SK-N-MC (cell line): Measurements from ENCODE around the gene SEZ6.

Source experiments
- DNase-seq: peaks from one replicate; pipeline ENCODE4 v3.0.0-alpha.2; 2011; ENCODE audit warnings: low read depth, low spot score
- H3K27ac ChIP-seq: fragments of 200-600 bp; sonication (generic); 2 replicates; pipeline ENCODE4 v1.5.1; 2016; ENCODE audit warnings: mixed run types
- H3K36me3 ChIP-seq: fragments of 200-600 bp; sonication (generic); 2 replicates; pipeline ENCODE4 v1.6.1; 2017; ENCODE audit warnings: antibody characterized with exemption, low read length, mixed read lengths; ENCODE audit not compliant: insufficient read depth
- H3K4me3 ChIP-seq: fragments of 200-600 bp; sonication (generic); 2 replicates; pipeline ENCODE4 v1.5.1; 2016
- H3K9ac ChIP-seq: fragments of 200-600 bp; sonication (generic); 2 replicates; pipeline ENCODE4 v1.8.0; 2017; ENCODE audit warnings: mixed run types, mixed read lengths; ENCODE audit not compliant: insufficient read length
- H3K9me3 ChIP-seq: fragments of 200-600 bp; sonication (generic); 2 replicates; pipeline ENCODE4 v1.6.1; 2017; ENCODE audit warnings: low read depth, mild to moderate bottlenecking, antibody characterized with exemption, low read length, moderate library complexity, mixed read lengths
- EZH2 ChIP-seq: fragments of 200-600 bp; sonication (generic); IDR thresholded peaks from one replicate; pipeline ENCODE4 v1.6.1; 2017; ENCODE audit warnings: antibody characterized with exemption
- FOXP2 ChIP-seq: optimal IDR thresholded peaks from 2 replicates; pipeline ENCODE3; 2011; ENCODE audit warnings: mild to moderate bottlenecking, moderate library complexity; ENCODE audit not compliant: insufficient read depth; ENCODE audit errors: extremely low read length, control extremely low read depth
- POLR2AphosphoS5 ChIP-seq: IDR thresholded peaks from 2 replicates; pipeline ENCODE4 v1.6.1; 2012; ENCODE audit warnings: mild to moderate bottlenecking, low read depth, low read length, borderline replicate concordance

The SEZ6 gene

GRCh38 chr17:28910534-28910933 lies 95.3 kb downstream of the SEZ6 start:
- Histone ChIP-seq H3K9me3 (no peaks in the 10 kb centered on the region), H3K36me3 (peaks cover 93% of the 10 kb centered on the region)
- no peak for TF ChIP-seq EZH2
- no peak for TF ChIP-seq POLR2AphosphoS5
- no peak for TF ChIP-seq FOXP2

DNA sequence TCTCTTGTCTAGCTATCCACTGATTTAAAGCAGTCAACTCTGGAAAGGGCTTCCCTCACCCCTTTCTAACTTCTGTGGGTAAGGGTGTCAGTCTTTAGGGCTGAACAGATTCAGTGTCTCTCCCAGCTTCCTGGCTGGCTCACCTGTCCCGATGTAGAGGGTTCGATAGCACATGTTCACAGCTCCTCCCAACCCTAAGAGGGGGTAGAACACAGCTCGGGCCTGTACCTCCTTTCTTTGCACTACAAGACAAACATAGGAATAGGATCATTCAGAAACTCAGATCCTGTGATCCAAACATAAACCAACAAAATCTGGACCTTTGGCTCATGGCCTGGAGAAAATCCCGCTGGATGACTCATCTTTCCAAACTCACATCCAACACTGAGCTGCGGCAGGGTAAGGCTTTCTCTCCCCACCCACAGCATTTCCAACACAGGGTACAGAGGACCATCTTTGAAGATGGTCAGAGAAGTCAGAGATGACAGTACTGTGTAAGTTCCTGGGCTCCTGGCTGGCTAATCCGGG lies 97.1 kb downstream of the SEZ6 start:
- H3K36me3 ChIP-seq, result peaks cover 77% of the 10 kb centered on the region
- H3K27ac ChIP-seq, result no peak overlapping the region
- no peak for TF ChIP-seq FOXP2
- TF ChIP-seq EZH2, result no peak
- no peak for TF ChIP-seq POLR2AphosphoS5
- no peaks in the 10 kb centered on the region for H3K9me3 ChIP-seq
- no peak overlapping the region for H3K9ac ChIP-seq
- no peak for DNase-seq
- no peak overlapping the region for H3K4me3 ChIP-seq

More at GRCh38 chr17:28910534-28910933, 95.3 kb downstream of the SEZ6 start:
- no peak for DNase-seq
- Histone ChIP-seq H3K27ac (no peak overlapping the region), H3K4me3 (no peak overlapping the region), H3K9ac (no peak overlapping the region)

- peak overlapping the region; percentile 54 for H3K27ac ChIP-seq
- no peak for DNase-seq
- H3K4me3 ChIP-seq, result no peak overlapping the region
- TF ChIP-seq FOXP2 (no peak), POLR2AphosphoS5 (no peak), EZH2 (no peak)
- no peak overlapping the region for H3K9ac ChIP-seq
- peaks cover 69% of the 10 kb centered on the region for H3K36me3 ChIP-seq
- H3K9me3 ChIP-seq, result no peaks in the 10 kb centered on the region
Observed at GRCh38 chr17:28907709-28908475, 97.9 kb downstream of the SEZ6 start.

- H3K9ac ChIP-seq, result no peak overlapping the region
- H3K27ac ChIP-seq, result no peak overlapping the region
- no peak for DNase-seq
- peaks cover 58% of the 10 kb centered on the region for H3K36me3 ChIP-seq
- H3K9me3 ChIP-seq, result no peaks in the 10 kb centered on the region
- H3K4me3 ChIP-seq, result no peak overlapping the region
- TF ChIP-seq FOXP2, result no peak
- TF ChIP-seq POLR2AphosphoS5, result no peak; the same call in 1 of the 2 replicates
- TF ChIP-seq EZH2, result no peak
Observed at GRCh38 chr17:28906706-28907438, 99.0 kb downstream of the SEZ6 start.

GRCh38 chr17:28906276-28906675 lies 99.6 kb downstream of the SEZ6 start:
- Histone ChIP-seq H3K4me3 (no peak overlapping the region), H3K9me3 (no peaks in the 10 kb centered on the region), H3K36me3 (peaks cover 54% of the 10 kb centered on the region), H3K27ac (0 out of 2 replicates have a peak overlapping the region, but pooled peaks have one; percentile 39), H3K9ac (no peak overlapping the region)
- no peak for TF ChIP-seq POLR2AphosphoS5
- no peak for TF ChIP-seq FOXP2
- TF ChIP-seq EZH2, result no peak
- no peak for DNase-seq
